ENCODE data around the gene MAD1L1. TPM values are rescaled to one million over a fixed set of nuclear protein-coding genes. Genes with fewer than 3 reads are reported as not detected.
A peak's percentile ranks its signal among the peaks of the same experiment; 100 is the strongest.

MAD1L1 gene
- total and polyA plus RNA-seq, 11 donors, result 11.1 to 29.7 (median 20.9) TPM

GRCh38 chr7:2044311-2044882 lies 188.3 kb downstream of the MAD1L1 start:
- ATAC-seq (no peak), DNase-seq (peak in 2 of 5 donors; percentile 11 to 12)
- H3K4me3 ChIP-seq, result no peak overlapping the region
- H3K27me3 ChIP-seq, result no peaks in the 10 kb centered on the region
- WGBS, 4 donors, result 95 to 97% (median 96%) methylated on average over 21 of the region's 21 CpGs
- H3K9me3 ChIP-seq, result no peaks in the 10 kb centered on the region
- TF ChIP-seq CTCF (IDR thresholded peaks at IDR 0.05), result no peak
- TF ChIP-seq POLR2A (IDR thresholded peaks at IDR 0.05), result no peak
- H3K27ac ChIP-seq, result no peak overlapping the region
- no peaks in the 10 kb centered on the region for H3K4me1 ChIP-seq
- no peaks in the 10 kb centered on the region for H3K36me3 ChIP-seq
- intact Hi-C loops (cut with DNase I), result no loop called here

- no peaks in the 10 kb centered on the region for H3K27me3 ChIP-seq
- H3K4me1 ChIP-seq, result peaks cover 0 to 9% (median 0%) of the 10 kb centered on the region in 12 donors
- intact Hi-C loops (cut with DNase I), result no loop called here
- 94 to 97% (median 95%) methylated on average over 30 to 32 of the region's 32 CpGs for WGBS, 4 donors
- ATAC-seq, result no peak
- DNase-seq, result peak in 2 of 5 donors; percentile 18 to 47
- TF ChIP-seq POLR2A (IDR thresholded peaks at IDR 0.05), result no peak
- H3K9me3 ChIP-seq, result no peaks in the 10 kb centered on the region
- no peak overlapping the region for H3K4me3 ChIP-seq
- no peaks in the 10 kb centered on the region for H3K36me3 ChIP-seq
- H3K27ac ChIP-seq, result no peak overlapping the region
These were observed 189.3 kb downstream of the MAD1L1 start for GRCh38 chr7:2043316-2044039.

- H3K36me3 ChIP-seq, result no peaks in the 10 kb centered on the region
- WGBS, 4 donors, result 87 to 95% (median 93%) methylated on average over 15 of the region's 15 CpGs
- no peaks in the 10 kb centered on the region for H3K9me3 ChIP-seq
- ATAC-seq (no peak), DNase-seq (peak in 2 of 5 donors; percentile 4 to 24)
- H3K27ac ChIP-seq, result no peak overlapping the region
- no peaks in the 10 kb centered on the region for H3K27me3 ChIP-seq
- no peak for TF ChIP-seq CTCF (IDR thresholded peaks at IDR 0.05)
- H3K4me3 ChIP-seq, result no peak overlapping the region
- peaks cover 0 to 16% (median 3%) of the 10 kb centered on the region in 12 donors for H3K4me1 ChIP-seq
- intact Hi-C loops (cut with DNase I), result no loop called here
These were observed 190.1 kb downstream of the MAD1L1 start for GRCh38 chr7:2042650-2043049.

- Histone ChIP-seq H3K36me3 (no peaks in the 10 kb centered on the region), H3K4me3 (no peak overlapping the region), H3K4me1 (peaks cover 0 to 21% (median 11%) of the 10 kb centered on the region in 12 donors), H3K27me3 (no peaks in the 10 kb centered on the region), H3K9me3 (no peaks in the 10 kb centered on the region), H3K27ac (no peak overlapping the region)
- WGBS, 4 donors, result 88 to 97% (median 95%) methylated on average over 26 of the region's 26 CpGs
- intact Hi-C loops (cut with DNase I), result no loop called here
- no peak for ATAC-seq
- no peak for TF ChIP-seq POLR2A (IDR thresholded peaks at IDR 0.05)
- no peak for TF ChIP-seq CTCF (IDR thresholded peaks at IDR 0.05)
- DNase-seq, result peak in 2 of 5 donors; percentile 16 to 40
These were observed 191.0 kb downstream of the MAD1L1 start for GRCh38 chr7:2041496-2042367.
